Neuronal stem cell (in vitro differentiated cells): ENCODE results near the gene NPM1.

Experiments
- DNase-seq: peaks from one replicate; pipeline ENCODE4 v3.0.0-alpha.2; 2013; ENCODE audit warnings: low spot score
- H2AFZ ChIP-seq: one replicate; pipeline ENCODE4 v1.6.1; 2013; ENCODE audit warnings: mild to moderate bottlenecking, low read length, inconsistent platforms
- H2AK5ac ChIP-seq: 2 replicates; pipeline ENCODE4 v1.6.1; 2013; ENCODE audit warnings: low read depth, mild to moderate bottlenecking, inconsistent platforms, low read length, moderate library complexity, mixed read lengths
- H2BK120ac ChIP-seq: 2 replicates; pipeline ENCODE4 v1.6.1; 2013; ENCODE audit warnings: low read depth, mild to moderate bottlenecking, inconsistent platforms, low read length, moderate library complexity, mixed read lengths
- H2BK12ac ChIP-seq: one replicate; pipeline ENCODE4 v1.6.1; 2013; ENCODE audit warnings: low read length, inconsistent platforms
- H2BK15ac ChIP-seq: 2 replicates; pipeline ENCODE4 v1.6.1; 2013; ENCODE audit warnings: mild to moderate bottlenecking, low read length, inconsistent platforms, mixed read lengths
- H2BK5ac ChIP-seq: one replicate; pipeline ENCODE4 v1.6.1; 2013; ENCODE audit warnings: inconsistent platforms, mild to moderate bottlenecking, low read length, moderate library complexity
- H3K14ac ChIP-seq: one replicate; pipeline ENCODE4 v1.6.1; 2013; ENCODE audit warnings: low read length, inconsistent platforms
- H3K18ac ChIP-seq: 2 replicates; pipeline ENCODE4 v1.6.1; 2013; ENCODE audit warnings: low read length, inconsistent platforms
- H3K23ac ChIP-seq: 2 replicates; pipeline ENCODE4 v1.6.1; 2013; ENCODE audit warnings: low read depth, mild to moderate bottlenecking, mixed read lengths, low read length, inconsistent platforms; ENCODE audit not compliant: poor library complexity
- H3K27ac ChIP-seq: replicated peaks from 3 replicates; pipeline ENCODE4 v1.5.1; 2013; ENCODE audit warnings: low read length, inconsistent platforms
- H3K27me3 ChIP-seq, 3 experiments: 2 replicates each; pipeline ENCODE4 v1.6.1; 2013; ENCODE audit warnings: low read length in 3 of 3, mild to moderate bottlenecking in 2 of 3, inconsistent platforms in 1 of 3, low read depth in 1 of 3, mixed read lengths in 1 of 3, moderate library complexity in 1 of 3; ENCODE audit not compliant: control insufficient read depth in 3 of 3, insufficient read depth in 3 of 3
- H3K36me3 ChIP-seq, 2 donors: replicated peaks in 1 of 2; 2 replicates each; pipeline ENCODE4 v1.6.1; 2013; ENCODE audit warnings: low read length in 2 of 2; ENCODE audit not compliant: control insufficient read depth in 2 of 2, insufficient read depth in 2 of 2
- H3K4ac ChIP-seq: 2 replicates; pipeline ENCODE4 v1.6.1; 2013; ENCODE audit warnings: inconsistent platforms, mild to moderate bottlenecking, low read length, moderate library complexity
- H3K4me1 ChIP-seq, 2 donors: 1 replicate in 1 of 2; 2 replicates in 1 of 2; pipeline ENCODE4 v1.6.1; 2013; ENCODE audit warnings: low read length in 2 of 2, low read depth in 1 of 2; ENCODE audit not compliant: control insufficient read depth in 2 of 2, insufficient read depth in 1 of 2
- H3K4me2 ChIP-seq: one replicate; pipeline ENCODE4 v1.6.1; 2013; ENCODE audit warnings: mild to moderate bottlenecking, low read length, inconsistent platforms; ENCODE audit not compliant: insufficient read depth, poor library complexity, severe bottlenecking
- H3K4me3 ChIP-seq, 2 donors: 2 replicates each; pipeline ENCODE4 v1.5.1; 2013; ENCODE audit warnings: low read length in 2 of 2, mild to moderate bottlenecking in 2 of 2, inconsistent platforms in 1 of 2, moderate library complexity in 1 of 2
- H3K79me1 ChIP-seq: one replicate; pipeline ENCODE4 v1.6.1; 2013; ENCODE audit warnings: low read depth, mild to moderate bottlenecking, inconsistent platforms, low read length, moderate library complexity
- H3K9ac ChIP-seq: one replicate; pipeline ENCODE4 v1.6.1; 2013; ENCODE audit warnings: mild to moderate bottlenecking, low read depth, low read length, inconsistent platforms; ENCODE audit not compliant: poor library complexity
- H3K9me3 ChIP-seq, 2 donors: replicated peaks in 1 of 2; 2 replicates each; pipeline versions ENCODE3 to v1.6.1; 2013; ENCODE audit warnings: low read length in 2 of 2, mild to moderate bottlenecking in 2 of 2, inconsistent platforms in 1 of 2, low read depth in 1 of 2, mixed read lengths in 1 of 2, moderate library complexity in 1 of 2; ENCODE audit not compliant: control insufficient read depth in 2 of 2, insufficient read depth in 1 of 2
- H4K8ac ChIP-seq: one replicate; pipeline ENCODE4 v1.6.1; 2013; ENCODE audit warnings: low read depth, mild to moderate bottlenecking, inconsistent platforms, low read length, moderate library complexity
- H4K91ac ChIP-seq: one replicate; pipeline ENCODE4 v1.6.1; 2013; ENCODE audit warnings: low read length, low read depth, mild to moderate bottlenecking, inconsistent platforms; ENCODE audit not compliant: poor library complexity
- WGBS, 2 donors: extraction: QIAGEN DNeasy Blood & Tissue Kit; methylation state at CpG; one replicate each; pipeline ENCODE4 v1.1.7; 2013; ENCODE audit warnings: missing lambda C conversion rate in 2 of 2, mixed read lengths in 1 of 2; ENCODE audit not compliant: insufficient read length in 2 of 2, insufficient replicate concordance in 1 of 2; ENCODE audit errors: extremely low coverage in 2 of 2; 5-methylcytosine and 5-hydroxymethylcytosine counted together

The NPM1 gene

GRCh38 chr5:171432583-171433351, 45.1 kb downstream of the NPM1 start:
- H2BK15ac ChIP-seq, result no peak overlapping the region
- no peak overlapping the region for H2BK5ac ChIP-seq
- H4K91ac ChIP-seq, result no peak overlapping the region
- no peak overlapping the region for H3K4me2 ChIP-seq
- H3K14ac ChIP-seq, result no peak overlapping the region
- WGBS, 2 donors, result no CpG with 5 or more reads among the region's 16 CpGs
- no peak overlapping the region for H3K9ac ChIP-seq
- H3K9me3 ChIP-seq, result no peaks in the 10 kb centered on the region
- no peak overlapping the region for H2BK12ac ChIP-seq
- H3K27me3 ChIP-seq, result no peaks in the 10 kb centered on the region
- no peak overlapping the region for H3K23ac ChIP-seq
- peak overlapping the region; percentile 51 for H2AK5ac ChIP-seq
- H3K4me3 ChIP-seq, result no peak overlapping the region
- no peak overlapping the region for H3K4ac ChIP-seq
- H3K79me1 ChIP-seq, result no peaks in the 10 kb centered on the region
- no peak overlapping the region for H3K27ac ChIP-seq
- no peaks in the 10 kb centered on the region for H3K36me3 ChIP-seq
- H2AFZ ChIP-seq, result peak overlapping the region; percentile 79
- no peak overlapping the region for H4K8ac ChIP-seq
- no peak overlapping the region for H3K18ac ChIP-seq
- peaks cover 8 to 12% of the 10 kb centered on the region in 2 donors for H3K4me1 ChIP-seq
- no peak for DNase-seq
- no peak overlapping the region for H2BK120ac ChIP-seq

- no peaks in the 10 kb centered on the region for H3K27me3 ChIP-seq
- WGBS, 2 donors, result no CpG with 5 or more reads among the region's 6 CpGs
These were observed 45.7 kb downstream of the NPM1 start for GRCh38 chr5:171433352-171433698.

DNA sequence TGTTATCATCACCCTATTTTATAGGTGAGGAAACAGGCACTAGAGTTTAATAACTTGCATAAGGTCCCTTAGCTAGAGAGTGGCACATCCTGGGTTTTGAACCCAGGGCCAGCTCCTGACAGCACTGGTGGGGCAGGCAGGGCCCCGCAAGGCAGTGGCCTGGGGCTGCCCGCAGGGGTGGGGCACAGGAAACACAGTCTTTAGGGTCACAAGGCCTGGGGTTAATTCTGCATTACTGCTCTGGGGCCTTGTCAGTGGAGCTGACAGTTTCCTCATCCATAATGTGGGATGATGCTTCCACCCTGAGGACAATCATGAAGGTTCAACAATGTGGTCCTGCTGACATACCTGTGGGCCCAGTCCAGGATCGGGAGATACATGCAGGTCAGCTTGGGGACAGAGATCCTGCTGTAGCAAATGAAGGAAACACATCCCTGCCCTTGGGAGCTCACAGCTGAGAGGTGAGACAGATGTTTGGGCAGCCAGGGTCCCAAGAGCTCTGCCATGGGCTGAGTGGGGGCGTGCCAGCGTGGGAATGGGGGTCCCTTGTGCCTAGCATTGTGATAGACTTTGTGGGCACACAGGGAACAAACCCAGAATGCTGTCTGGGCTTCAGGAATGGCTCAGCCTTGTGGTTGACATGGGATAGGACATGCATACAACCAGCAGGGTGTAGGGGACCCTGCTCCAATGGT, 46.5 kb downstream of the NPM1 start:
- Histone ChIP-seq H3K36me3 (no peaks in the 10 kb centered on the region), H3K79me1 (no peaks in the 10 kb centered on the region), H3K4me3 (no peak overlapping the region), H2AFZ (peak overlapping the region; percentile 79), H3K4me2 (no peak overlapping the region), H2BK15ac (no peak overlapping the region), H3K4me1 (peaks cover 8 to 12% of the 10 kb centered on the region in 2 donors), H2AK5ac (no peak overlapping the region), H4K91ac (no peak overlapping the region), H3K9ac (no peak overlapping the region), H3K27ac (no peak overlapping the region), H3K9me3 (no peaks in the 10 kb centered on the region), H2BK12ac (no peak overlapping the region), H3K4ac (no peak overlapping the region), H3K27me3 (no peaks in the 10 kb centered on the region), H3K23ac (no peak overlapping the region), H2BK120ac (no peak overlapping the region), H3K18ac (peak overlapping the region; percentile 1), H4K8ac (no peak overlapping the region), H2BK5ac (no peak overlapping the region), H3K14ac (no peak overlapping the region)
- no peak for DNase-seq
- no CpG with 5 or more reads among the region's 5 CpGs for WGBS, 2 donors

More at GRCh38 chr5:171433352-171433698, 45.7 kb downstream of the NPM1 start:
- no peak overlapping the region for H2BK12ac ChIP-seq
- no peaks in the 10 kb centered on the region for H3K36me3 ChIP-seq
- DNase-seq, result no peak
- H2AFZ ChIP-seq, result peak overlapping the region; percentile 79
- H3K23ac ChIP-seq, result no peak overlapping the region
- H3K4me1 ChIP-seq, result peaks cover 8 to 12% of the 10 kb centered on the region in 2 donors
- no peak overlapping the region for H3K4me3 ChIP-seq
- H3K4ac ChIP-seq, result no peak overlapping the region
- no peak overlapping the region for H2BK5ac ChIP-seq
- H2BK15ac ChIP-seq, result no peak overlapping the region
- H3K9me3 ChIP-seq, result no peaks in the 10 kb centered on the region
- H2BK120ac ChIP-seq, result no peak overlapping the region
- H4K8ac ChIP-seq, result no peak overlapping the region
- H3K27ac ChIP-seq, result no peak overlapping the region
- H3K9ac ChIP-seq, result no peak overlapping the region
- no peaks in the 10 kb centered on the region for H3K79me1 ChIP-seq
- no peak overlapping the region for H4K91ac ChIP-seq
- no peak overlapping the region for H3K18ac ChIP-seq
- no peak overlapping the region for H3K4me2 ChIP-seq
- no peak overlapping the region for H3K14ac ChIP-seq
- no peak overlapping the region for H2AK5ac ChIP-seq

- no peak overlapping the region for H3K18ac ChIP-seq
- H3K79me1 ChIP-seq, result no peaks in the 10 kb centered on the region
- no peaks in the 10 kb centered on the region for H3K27me3 ChIP-seq
- H3K9me3 ChIP-seq, result no peaks in the 10 kb centered on the region
- no CpG with 5 or more reads among the region's 4 CpGs for WGBS, 2 donors
- no peak overlapping the region for H4K91ac ChIP-seq
- no peak overlapping the region for H2BK12ac ChIP-seq
- H2AFZ ChIP-seq, result no peak overlapping the region
- H3K4me1 ChIP-seq, result peaks cover 8 to 12% of the 10 kb centered on the region in 2 donors
- no peaks in the 10 kb centered on the region for H3K36me3 ChIP-seq
- H3K4ac ChIP-seq, result no peak overlapping the region
- no peak overlapping the region for H3K4me3 ChIP-seq
- no peak overlapping the region for H3K14ac ChIP-seq
- no peak overlapping the region for H3K23ac ChIP-seq
- H2BK120ac ChIP-seq, result no peak overlapping the region
- H3K9ac ChIP-seq, result no peak overlapping the region
- no peak overlapping the region for H2AK5ac ChIP-seq
- no peak overlapping the region for H2BK5ac ChIP-seq
- H4K8ac ChIP-seq, result no peak overlapping the region
- H2BK15ac ChIP-seq, result no peak overlapping the region
- no peak overlapping the region for H3K27ac ChIP-seq
- no peak overlapping the region for H3K4me2 ChIP-seq
- no peak for DNase-seq
These were observed 47.2 kb downstream of the NPM1 start for GRCh38 chr5:171434874-171435273.
